Activated T-helper 17 cell treated with anti-CD3 and anti-CD28 coated beads, Interleukin-2, amount 50 U/mL, for 72 hours (primary cell): ENCODE data around the gene TCF12. TPM values are rescaled to one million over a fixed set of nuclear protein-coding genes. Genes with fewer than 3 reads are reported as not detected.
"Not testable (repeated sequence)": the region's sequence is repeated elsewhere in the genome, so short reads cannot be mapped to it uniquely, and the experiment has no call there.

Experiments used
- ATAC-seq: fragments of 150-1000 bp; cut with Tn5 transposase; replicated peaks from 2 replicates; pipeline ENCODE4 v1.10.0; 2021; ENCODE audit warnings: mild to moderate bottlenecking, moderate library complexity
- H3K27ac Mint-ChIP-seq: one replicate; pipeline ENCODE4 v1.8.0; 2022; ENCODE audit warnings: mixed read lengths
- H3K27me3 Mint-ChIP-seq: one replicate; pipeline ENCODE4 v1.8.0; 2022; ENCODE audit warnings: mixed read lengths
- H3K36me3 Mint-ChIP-seq: one replicate; pipeline ENCODE4 v1.8.0; 2022; ENCODE audit warnings: low read depth, mild to moderate bottlenecking, mixed read lengths
- H3K4me1 Mint-ChIP-seq: one replicate; pipeline ENCODE4 v1.8.0; 2022; ENCODE audit warnings: mixed read lengths
- H3K4me3 Mint-ChIP-seq: one replicate; pipeline ENCODE4 v1.8.0; 2022; ENCODE audit warnings: mild to moderate bottlenecking, mixed read lengths
- H3K9me3 Mint-ChIP-seq: one replicate; pipeline ENCODE4 v1.8.0; 2022; ENCODE audit warnings: mixed read lengths
- total RNA-seq, 2 donors: library from RNA; stranded (reverse); gene quantifications; one replicate each; pipeline ENCODE4 v1.2.3, GENCODE V29; 2022

Gene TCF12
- total RNA-seq, 2 donors from 2014 or later = 48.3 to 74.2 TPM

GRCh38 chr15:56929399-56929798 lies 11.0 kb downstream of the TCF12 start:
- H3K4me1 Mint-ChIP-seq = peaks cover 37% of the 10 kb centered on the region
- no peak overlapping the region for H3K27ac Mint-ChIP-seq
- H3K4me3 Mint-ChIP-seq = no peak overlapping the region
- H3K9me3 Mint-ChIP-seq = no peaks in the 10 kb centered on the region
- H3K36me3 Mint-ChIP-seq = peaks cover 52% of the 10 kb centered on the region
- ATAC-seq = peak; percentile 46
- H3K27me3 Mint-ChIP-seq = no peaks in the 10 kb centered on the region

- Mint-ChIP-seq H3K4me1 (peaks cover 39% of the 10 kb centered on the region), H3K9me3 (no peaks in the 10 kb centered on the region), H3K4me3 (no peak overlapping the region), H3K27ac (no peak overlapping the region), H3K36me3 (peaks cover 54% of the 10 kb centered on the region), H3K27me3 (no peaks in the 10 kb centered on the region)
- no peak for ATAC-seq
These were observed 11.5 kb downstream of the TCF12 start for GRCh38 chr15:56929933-56930332.

- Mint-ChIP-seq H3K9me3 (no peaks in the 10 kb centered on the region), H3K27ac (no peak overlapping the region), H3K4me1 (peaks cover 39% of the 10 kb centered on the region), H3K27me3 (no peaks in the 10 kb centered on the region), H3K36me3 (peaks cover 49% of the 10 kb centered on the region), H3K4me3 (no peak overlapping the region)
- no peak for ATAC-seq
These were observed 12.3 kb downstream of the TCF12 start for GRCh38 chr15:56930669-56931313.

GRCh38 chr15:56931639-56932508 lies 13.4 kb downstream of the TCF12 start:
- Mint-ChIP-seq H3K27ac (no peak overlapping the region), H3K36me3 (peaks cover 48% of the 10 kb centered on the region), H3K4me1 (peaks cover 41% of the 10 kb centered on the region), H3K27me3 (no peaks in the 10 kb centered on the region), H3K4me3 (no peak overlapping the region), H3K9me3 (peaks cover 6% of the 10 kb centered on the region)
- no peak for ATAC-seq

- not testable (repeated sequence) for ATAC-seq, H3K9me3 Mint-ChIP-seq, H3K27me3 Mint-ChIP-seq, H3K4me3 Mint-ChIP-seq, H3K27ac Mint-ChIP-seq
- H3K36me3 Mint-ChIP-seq = peaks cover 51% of the 10 kb centered on the region
- H3K4me1 Mint-ChIP-seq = peaks cover 45% of the 10 kb centered on the region
These were observed 14.0 kb downstream of the TCF12 start for GRCh38 chr15:56932509-56932868.

GRCh38 chr15:56933410-56933809 lies 15.0 kb downstream of the TCF12 start:
- Mint-ChIP-seq H3K27ac (peak overlapping the region; percentile 14), H3K9me3 (peaks cover 6% of the 10 kb centered on the region), H3K36me3 (peaks cover 51% of the 10 kb centered on the region), H3K27me3 (no peaks in the 10 kb centered on the region), H3K4me3 (no peak overlapping the region), H3K4me1 (peaks cover 46% of the 10 kb centered on the region)
- no peak for ATAC-seq

GRCh38 chr15:56933811-56934210 lies 15.4 kb downstream of the TCF12 start:
- Mint-ChIP-seq H3K27me3 (no peaks in the 10 kb centered on the region), H3K4me1 (peaks cover 46% of the 10 kb centered on the region), H3K36me3 (peaks cover 51% of the 10 kb centered on the region), H3K27ac (no peak overlapping the region), H3K4me3 (no peak overlapping the region), H3K9me3 (peaks cover 6% of the 10 kb centered on the region)
- no peak for ATAC-seq

GRCh38 chr15:56934269-56934668 lies 15.8 kb downstream of the TCF12 start:
- Mint-ChIP-seq H3K9me3 (peaks cover 6% of the 10 kb centered on the region), H3K36me3 (peaks cover 50% of the 10 kb centered on the region), H3K4me1 (peaks cover 47% of the 10 kb centered on the region), H3K27me3 (no peaks in the 10 kb centered on the region), H3K4me3 (no peak overlapping the region), H3K27ac (no peak overlapping the region)
- ATAC-seq = no peak

GRCh38 chr15:56936929-56937328 lies 18.5 kb downstream of the TCF12 start:
- no peaks in the 10 kb centered on the region for H3K27me3 Mint-ChIP-seq
- H3K9me3 Mint-ChIP-seq = peaks cover 6% of the 10 kb centered on the region
- no peak overlapping the region for H3K27ac Mint-ChIP-seq
- peaks cover 33% of the 10 kb centered on the region for H3K36me3 Mint-ChIP-seq
- H3K4me1 Mint-ChIP-seq = peaks cover 36% of the 10 kb centered on the region
- ATAC-seq = no peak
- H3K4me3 Mint-ChIP-seq = no peak overlapping the region

- Mint-ChIP-seq H3K4me1 (peaks cover 27% of the 10 kb centered on the region), H3K9me3 (peaks cover 6% of the 10 kb centered on the region), H3K27me3 (no peaks in the 10 kb centered on the region), H3K36me3 (peaks cover 23% of the 10 kb centered on the region), H3K4me3 (no peak overlapping the region), H3K27ac (peak overlapping the region; percentile 20)
- no peak for ATAC-seq
These were observed 20.8 kb downstream of the TCF12 start for GRCh38 chr15:56939257-56939656.

GRCh38 chr15:56940388-56940787 lies 21.9 kb downstream of the TCF12 start:
- H3K27ac Mint-ChIP-seq = no peak overlapping the region
- H3K36me3 Mint-ChIP-seq = peaks cover 16% of the 10 kb centered on the region
- H3K27me3 Mint-ChIP-seq = no peaks in the 10 kb centered on the region
- H3K4me3 Mint-ChIP-seq = no peak overlapping the region
- peaks cover 23% of the 10 kb centered on the region for H3K4me1 Mint-ChIP-seq
- no peak for ATAC-seq
- peaks cover 6% of the 10 kb centered on the region for H3K9me3 Mint-ChIP-seq

- Mint-ChIP-seq H3K36me3 (peaks cover 11% of the 10 kb centered on the region), H3K9me3 (no peaks in the 10 kb centered on the region), H3K27me3 (no peaks in the 10 kb centered on the region), H3K27ac (no peak overlapping the region), H3K4me1 (peaks cover 11% of the 10 kb centered on the region), H3K4me3 (no peak overlapping the region)
- no peak for ATAC-seq
These were observed 23.7 kb downstream of the TCF12 start for GRCh38 chr15:56942118-56942517.

GRCh38 chr15:56943403-56943802 lies 25.0 kb downstream of the TCF12 start:
- Mint-ChIP-seq H3K4me3 (no peak overlapping the region), H3K36me3 (peaks cover 7% of the 10 kb centered on the region), H3K27me3 (no peaks in the 10 kb centered on the region), H3K27ac (no peak overlapping the region), H3K9me3 (no peaks in the 10 kb centered on the region), H3K4me1 (peaks cover 6% of the 10 kb centered on the region)
- no peak for ATAC-seq

GRCh38 chr15:56944485-56944884 lies 26.0 kb downstream of the TCF12 start:
- Mint-ChIP-seq H3K4me3 (no peak overlapping the region), H3K4me1 (peaks cover 4% of the 10 kb centered on the region), H3K9me3 (no peaks in the 10 kb centered on the region), H3K27me3 (no peaks in the 10 kb centered on the region), H3K27ac (no peak overlapping the region), H3K36me3 (peaks cover 7% of the 10 kb centered on the region)
- no peak for ATAC-seq

GRCh38 chr15:56946150-56946549 lies 27.7 kb downstream of the TCF12 start:
- no peaks in the 10 kb centered on the region for H3K9me3 Mint-ChIP-seq
- no peaks in the 10 kb centered on the region for H3K4me1 Mint-ChIP-seq
- H3K4me3 Mint-ChIP-seq = no peak overlapping the region
- no peak overlapping the region for H3K27ac Mint-ChIP-seq
- no peaks in the 10 kb centered on the region for H3K27me3 Mint-ChIP-seq
- ATAC-seq = no peak
- peaks cover 7% of the 10 kb centered on the region for H3K36me3 Mint-ChIP-seq
